Stimulated activated CD8-positive, alpha-beta memory T cell treated with anti-CD3 and anti-CD28 coated beads, Interleukin-7, amount 100 ng/mL, for 4 hours (primary cell): Measurements from ENCODE around the gene VPS51.

Experiments
- DNase-seq, 2 donors: peaks; one replicate each; pipeline ENCODE4 v3.0.0-alpha.2; 2020; ENCODE audit warnings: low read depth in 2 of 2

VPS51 gene

DNA sequence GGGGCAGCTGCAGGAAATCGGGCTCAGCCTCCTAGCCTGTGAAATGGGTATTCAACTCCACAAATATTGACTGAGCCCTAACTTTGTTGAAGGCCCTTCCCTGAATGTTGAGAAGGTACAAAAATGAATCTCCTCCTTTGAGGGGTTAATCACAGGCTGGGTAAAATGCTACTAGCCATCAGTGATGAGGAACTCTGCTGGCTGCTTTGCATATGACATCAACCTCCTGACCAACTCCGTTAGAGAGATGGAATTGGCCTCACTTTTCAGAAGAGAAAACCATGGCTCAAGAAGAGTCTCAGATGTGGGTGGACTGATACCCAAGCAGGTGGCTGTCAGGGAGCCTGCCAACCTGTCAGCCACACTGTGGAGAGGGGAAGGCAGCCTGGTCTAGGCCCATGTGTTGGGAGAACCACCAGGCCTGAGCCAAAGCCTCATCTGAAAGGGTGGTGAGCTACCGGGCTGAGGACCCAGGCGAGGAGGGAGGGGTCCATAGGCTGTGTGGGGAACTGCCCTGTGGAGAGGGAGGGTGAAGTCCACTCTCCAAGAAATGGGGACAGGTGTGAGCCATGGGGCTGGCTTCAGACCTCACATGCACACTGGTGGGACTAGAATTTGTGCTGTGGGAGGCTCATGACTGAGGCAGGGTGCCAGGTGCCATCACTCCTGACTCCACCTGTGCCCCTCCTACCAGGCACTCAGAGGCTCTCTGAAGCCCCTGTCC, 23.9 kb upstream of the VPS51 start:
- no peak for DNase-seq

DNA sequence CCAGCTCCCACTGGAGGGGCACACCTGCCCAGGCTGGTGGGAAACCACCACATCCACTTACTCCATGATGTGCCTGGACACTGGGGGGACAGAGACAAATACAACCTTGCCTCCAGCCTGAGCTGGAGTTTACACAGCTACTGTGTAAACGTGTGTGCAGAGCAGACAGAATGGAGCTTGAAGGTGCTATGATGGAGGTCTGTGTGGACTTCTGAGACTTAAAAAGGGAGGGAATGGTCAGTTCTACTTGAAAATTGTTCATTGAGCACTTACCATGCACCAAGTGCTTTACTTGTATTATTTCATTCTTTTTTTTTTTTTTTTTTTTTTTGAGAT, 23.4 kb upstream of the VPS51 start:
- no peak for DNase-seq

GRCh38 chr11:65077451-65077850, 18.6 kb upstream of the VPS51 start:
- no peak for DNase-seq

GRCh38 chr11:65078151-65078550, 17.9 kb upstream of the VPS51 start:
- DNase-seq = peak; percentile 43 to 48

DNA sequence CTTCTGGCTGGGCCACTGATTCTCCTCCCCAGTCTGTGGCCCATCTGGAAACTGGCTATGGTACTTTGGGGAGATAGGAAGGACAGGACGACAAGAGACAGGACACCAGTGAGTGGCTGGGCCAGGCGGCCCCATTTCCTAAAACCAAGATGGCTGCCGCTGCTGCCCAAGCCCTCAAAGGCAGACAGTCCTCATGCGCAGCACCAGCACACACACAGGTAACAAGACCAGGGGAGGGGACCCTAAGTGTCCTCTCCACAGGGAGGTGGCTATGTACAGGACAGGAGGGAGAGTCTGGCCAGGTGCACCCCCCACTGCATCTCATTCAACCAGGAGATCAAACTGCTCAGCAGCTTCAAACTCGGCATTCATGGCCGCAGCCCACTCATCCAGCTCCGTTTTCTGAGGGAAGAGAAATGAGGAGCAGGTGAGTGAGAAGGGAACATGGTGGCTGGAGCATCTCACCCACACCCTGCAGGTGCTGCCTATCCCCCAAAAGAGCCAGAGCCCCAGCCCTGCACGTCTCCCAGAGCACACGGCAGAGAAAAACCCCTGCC, 17.1 kb upstream of the VPS51 start:
- DNase-seq = no peak

GRCh38 chr11:65083134-65083833, 12.7 kb upstream of the VPS51 start:
- DNase-seq = no peak

DNA sequence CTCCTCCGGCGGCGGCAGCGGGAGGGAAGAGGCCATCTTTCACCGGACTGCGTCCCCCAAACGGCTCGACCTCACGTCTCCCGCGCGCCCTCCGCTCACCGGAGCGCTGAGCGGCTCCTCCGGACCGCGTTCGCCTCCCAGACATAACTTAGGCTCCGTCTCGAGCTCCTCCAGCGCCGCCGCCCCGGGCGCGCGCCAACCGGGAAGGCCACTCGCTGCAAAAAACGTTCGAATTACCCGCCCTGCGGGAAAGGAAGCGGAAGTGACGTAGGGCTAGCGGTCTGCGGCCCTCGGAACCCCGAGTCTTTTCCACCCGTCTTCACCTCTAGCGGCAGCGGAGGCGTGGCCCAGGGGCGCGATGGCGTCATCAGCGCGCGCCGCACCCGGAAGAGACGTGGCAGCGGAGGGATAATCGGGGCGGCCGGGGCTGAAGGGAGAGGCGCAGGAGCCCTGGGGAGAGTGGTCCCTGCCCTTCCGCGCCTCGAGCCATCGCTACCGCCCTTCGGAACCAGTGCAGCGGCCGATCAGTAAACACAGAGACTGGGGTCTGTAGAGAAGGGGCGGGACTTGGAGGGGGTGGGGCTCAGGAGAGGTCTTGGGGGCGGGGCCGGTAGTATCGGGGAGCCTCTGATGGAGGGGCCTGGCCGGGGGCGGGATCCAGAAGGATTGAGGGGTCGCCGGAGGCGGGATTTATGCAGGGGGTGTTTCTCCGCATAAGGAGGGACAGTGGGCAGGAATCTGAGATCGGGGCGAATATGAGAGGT, 12.0 kb upstream of the VPS51 start, which contains the start of the genes CDCA5 and ZFPL1:
Gene CDCA5, minus strand, starts transcription at position 207 of the 764 bp plus-strand sequence. Its CDS starts 62 bp downstream, at position 145.
Gene ZFPL1, plus strand, starts transcription at position 389 of the 764 bp plus-strand sequence. CDS start 477 bp downstream, outside the sequence.
- peak; percentile 93 for DNase-seq

- no peak for DNase-seq
Measured at GRCh38 chr11:65084598-65085375, 11.2 kb upstream of the VPS51 start.

DNA sequence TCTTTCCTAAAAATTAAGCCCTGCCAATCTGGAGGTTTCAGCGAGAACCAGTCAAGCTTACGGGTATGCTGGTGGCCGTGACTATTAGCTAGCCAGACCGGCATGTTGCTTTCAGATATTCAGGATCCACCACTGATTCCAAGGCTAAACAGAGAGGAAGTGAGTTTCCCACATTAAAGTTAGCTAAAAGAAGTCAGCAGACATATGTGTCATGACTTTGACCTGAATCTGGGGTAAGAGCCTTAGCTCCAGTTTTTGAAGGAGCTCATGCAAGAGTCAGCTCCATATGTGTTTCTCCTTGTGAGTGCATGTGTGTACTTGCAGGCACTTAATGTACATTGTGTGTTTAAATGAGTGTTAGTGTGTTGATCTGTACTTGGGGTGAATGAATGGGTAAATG, 10.6 kb upstream of the VPS51 start:
- no peak for DNase-seq

DNA sequence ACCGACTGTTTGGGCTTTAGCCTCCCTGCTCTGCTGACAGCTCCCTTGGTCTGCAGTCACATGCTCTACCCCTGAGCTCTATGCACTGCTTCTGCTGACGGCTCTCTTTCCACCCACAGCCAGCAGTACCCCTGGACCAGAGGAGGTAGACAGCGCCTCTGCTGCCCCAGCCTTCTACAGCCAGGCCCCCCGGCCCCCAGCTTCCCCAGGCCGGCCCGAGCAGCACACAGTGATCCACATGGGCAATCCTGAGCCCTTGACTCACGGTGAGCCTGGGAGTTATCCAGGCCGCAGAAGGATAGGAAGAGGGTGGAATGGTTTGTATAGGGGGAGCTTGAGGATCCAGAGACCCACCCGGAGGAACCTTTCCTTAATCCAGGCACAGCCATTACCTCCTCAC, 9.2 kb upstream of the VPS51 start:
- DNase-seq = no peak

DNA sequence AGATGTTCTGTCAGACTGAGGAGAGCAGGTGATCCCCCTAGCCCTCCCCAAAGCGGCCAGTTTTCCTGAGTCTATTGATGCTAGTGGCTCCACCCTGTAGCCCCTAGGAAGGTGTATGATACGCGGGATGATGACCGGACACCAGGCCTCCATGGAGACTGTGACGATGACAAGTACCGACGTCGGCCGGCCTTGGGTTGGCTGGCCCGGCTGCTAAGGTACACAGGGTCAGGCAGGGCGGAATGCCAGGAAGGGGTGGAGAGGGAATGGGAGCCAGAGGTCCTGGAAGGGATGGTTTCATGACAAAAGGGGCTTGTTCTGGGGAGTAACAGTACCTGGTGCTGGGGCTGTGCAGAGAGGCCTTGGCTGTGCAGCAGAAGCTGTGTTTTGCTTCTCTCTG, 8.8 kb upstream of the VPS51 start:
- no peak for DNase-seq

- DNase-seq = no peak
Measured at GRCh38 chr11:65087827-65088226, 8.2 kb upstream of the VPS51 start.

GRCh38 chr11:65089621-65090020, 6.4 kb upstream of the VPS51 start:
- DNase-seq = no peak

DNA sequence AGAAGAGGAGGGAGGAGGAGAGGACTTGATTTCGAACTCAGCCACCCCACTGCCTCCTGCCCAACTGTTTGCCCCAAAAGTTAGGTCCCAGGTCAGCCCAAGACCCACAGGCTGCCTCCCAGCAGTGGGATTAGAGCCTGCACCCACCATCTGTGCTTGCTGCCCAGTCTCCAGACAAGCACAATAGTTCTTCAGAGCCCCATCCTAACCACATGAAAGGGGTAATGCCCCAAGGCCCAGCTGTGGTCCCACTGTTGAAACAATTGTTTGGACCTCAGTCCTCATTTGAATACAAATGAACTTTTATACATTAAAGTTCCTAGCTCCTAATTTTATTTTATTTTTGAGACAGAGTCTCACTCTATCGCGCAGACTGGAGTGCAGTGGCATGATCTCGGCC, 5.4 kb upstream of the VPS51 start:
- no peak for DNase-seq

DNA sequence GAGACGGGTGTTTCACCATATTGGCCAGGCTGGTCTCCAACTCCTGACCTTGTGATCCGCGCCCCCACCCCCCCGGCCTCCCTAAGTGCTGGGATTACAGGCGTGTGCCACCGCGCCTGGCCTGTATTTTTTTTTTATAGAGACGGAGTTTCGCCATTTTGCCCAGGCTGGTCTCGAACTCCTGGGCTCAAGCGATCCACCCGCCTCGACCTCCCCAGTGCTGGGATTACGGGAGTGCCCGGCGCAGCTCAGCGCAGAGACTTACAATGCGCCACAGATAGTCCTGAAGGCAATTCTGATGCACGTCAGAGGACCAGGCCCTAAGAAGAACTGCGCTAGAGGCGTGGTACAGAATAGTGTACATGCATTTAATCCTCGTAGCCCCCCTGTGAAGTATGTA, 587 bp upstream of the VPS51 start:
- no peak for DNase-seq

DNA sequence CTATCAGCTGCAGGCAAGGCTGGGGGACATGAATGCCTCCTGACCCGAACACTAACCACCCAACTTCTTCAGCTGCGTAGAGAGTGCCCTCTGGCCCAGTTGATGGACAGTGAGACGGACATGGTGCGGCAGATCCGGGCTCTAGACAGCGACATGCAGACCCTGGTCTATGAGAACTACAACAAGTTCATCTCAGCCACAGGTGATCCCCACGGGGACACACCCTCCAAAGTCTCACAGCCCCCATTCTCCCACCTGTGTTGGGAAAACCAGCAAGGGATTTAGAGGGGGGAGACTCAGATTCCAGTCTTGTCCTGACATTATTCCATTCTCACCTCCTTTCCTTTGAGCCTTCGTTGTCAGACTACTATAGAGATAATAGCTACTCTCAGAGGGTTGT, 912 bp downstream of the VPS51 start:
- no peak for DNase-seq

GRCh38 chr11:65100674-65101350, 4.8 kb downstream of the VPS51 start:
- no peak for DNase-seq

DNA sequence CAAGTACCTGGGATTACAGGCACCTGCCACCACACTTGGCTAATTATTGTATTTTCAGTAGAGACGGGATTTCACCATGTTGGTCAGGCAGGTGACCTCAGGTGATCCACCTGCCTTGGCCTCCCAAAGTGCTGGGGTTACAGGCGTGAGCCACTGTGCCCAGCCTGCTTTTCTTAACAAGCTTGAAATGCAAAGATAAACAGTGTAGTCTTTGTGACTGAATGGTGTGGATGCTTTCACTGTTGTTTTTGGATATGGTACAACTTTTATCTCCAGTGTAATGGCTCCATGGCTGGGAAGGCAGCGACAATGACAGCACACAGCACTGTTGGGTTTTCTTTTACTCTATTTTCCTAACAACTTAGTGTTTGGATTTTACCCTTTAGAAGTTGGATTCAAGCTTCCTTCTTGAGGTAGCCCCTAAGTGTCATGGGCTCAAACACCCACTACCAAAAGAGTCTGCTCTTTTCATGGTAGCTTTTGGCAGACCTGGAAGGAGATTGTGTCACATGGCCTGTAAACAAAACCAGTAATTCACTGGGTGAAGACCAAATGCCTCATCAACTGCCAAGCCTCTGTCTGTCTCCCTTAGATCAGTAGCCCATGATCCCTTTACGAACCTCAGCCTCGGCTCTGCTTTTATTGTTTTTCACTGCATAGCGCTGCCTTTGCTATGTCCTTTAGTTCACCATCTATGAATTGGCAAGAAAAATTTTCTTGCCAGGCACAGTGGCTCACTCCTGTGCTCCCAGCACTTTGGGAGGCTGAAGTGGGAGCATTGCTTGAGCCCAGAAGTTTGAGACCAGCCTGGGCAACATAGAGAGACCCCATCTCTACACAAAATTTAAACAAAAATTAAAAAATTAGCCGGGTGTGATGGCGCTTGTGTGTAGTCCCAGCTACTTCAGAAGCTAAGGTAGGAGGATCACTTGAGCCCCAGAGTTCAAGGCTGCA, 6.4 kb downstream of the VPS51 start:
- no peak for DNase-seq

GRCh38 chr11:65103476-65103875, 7.5 kb downstream of the VPS51 start:
- DNase-seq = no peak

DNA sequence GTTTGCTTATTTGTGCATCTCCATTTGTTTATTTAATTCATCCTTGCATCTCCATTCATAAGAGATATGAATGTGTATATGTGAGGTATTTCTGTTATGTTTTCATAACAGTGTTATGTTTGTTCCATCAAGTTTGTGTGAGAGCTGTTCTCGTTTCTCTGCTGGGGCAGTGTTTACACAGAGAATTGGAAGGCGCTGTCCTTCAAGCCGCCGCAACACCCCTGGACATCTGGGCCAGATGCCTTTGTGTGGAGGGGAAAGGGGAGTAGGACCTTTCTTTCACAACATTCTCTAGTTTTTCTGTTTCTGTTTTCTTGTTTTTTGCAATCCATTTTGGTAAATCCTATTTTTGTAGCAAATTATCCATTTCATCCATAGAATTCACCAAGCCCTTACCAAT, 8.6 kb downstream of the VPS51 start:
- DNase-seq = no peak
